ENCODE results near the gene TBC1D8.
A peak's percentile ranks its signal among the peaks of the same experiment; 100 is the strongest.

The TBC1D8 gene

DNA sequence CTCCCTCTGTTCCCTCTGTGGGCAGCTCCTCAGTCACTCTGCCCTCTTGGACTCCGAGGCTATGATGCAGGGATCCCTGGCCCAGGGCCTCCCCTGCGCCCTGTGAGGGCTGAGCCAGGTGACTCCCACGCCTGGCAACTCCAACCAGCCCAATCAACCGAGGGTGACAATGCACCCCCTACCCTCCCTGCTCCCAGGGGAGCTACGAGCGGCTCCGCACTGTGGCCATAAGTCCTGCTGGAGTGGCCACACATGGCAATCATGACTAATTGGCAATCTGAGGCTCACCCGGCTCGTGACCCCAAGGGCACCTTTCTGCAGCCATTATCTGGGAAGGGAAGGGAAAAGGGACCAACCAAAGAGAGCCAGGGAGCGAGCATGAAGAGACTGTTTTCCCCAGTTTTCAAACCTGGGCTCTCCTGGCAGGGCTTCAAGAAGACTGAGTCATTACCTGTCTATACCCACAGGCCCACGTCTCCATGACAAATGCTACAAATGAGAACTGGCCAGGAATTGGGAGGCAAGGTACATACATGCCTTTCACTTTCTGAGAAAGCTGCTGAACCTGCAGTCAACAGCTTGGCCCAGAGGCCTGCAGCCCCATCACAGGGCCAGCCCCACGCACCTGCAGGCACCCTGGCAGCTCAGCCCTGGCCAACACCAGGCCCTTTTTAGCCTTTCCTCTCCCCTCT lies 104.0 kb downstream of the TBC1D8 start:
- no peak overlapping the region for H3K27ac ChIP-seq
- TF ChIP-seq, protein P1, sequence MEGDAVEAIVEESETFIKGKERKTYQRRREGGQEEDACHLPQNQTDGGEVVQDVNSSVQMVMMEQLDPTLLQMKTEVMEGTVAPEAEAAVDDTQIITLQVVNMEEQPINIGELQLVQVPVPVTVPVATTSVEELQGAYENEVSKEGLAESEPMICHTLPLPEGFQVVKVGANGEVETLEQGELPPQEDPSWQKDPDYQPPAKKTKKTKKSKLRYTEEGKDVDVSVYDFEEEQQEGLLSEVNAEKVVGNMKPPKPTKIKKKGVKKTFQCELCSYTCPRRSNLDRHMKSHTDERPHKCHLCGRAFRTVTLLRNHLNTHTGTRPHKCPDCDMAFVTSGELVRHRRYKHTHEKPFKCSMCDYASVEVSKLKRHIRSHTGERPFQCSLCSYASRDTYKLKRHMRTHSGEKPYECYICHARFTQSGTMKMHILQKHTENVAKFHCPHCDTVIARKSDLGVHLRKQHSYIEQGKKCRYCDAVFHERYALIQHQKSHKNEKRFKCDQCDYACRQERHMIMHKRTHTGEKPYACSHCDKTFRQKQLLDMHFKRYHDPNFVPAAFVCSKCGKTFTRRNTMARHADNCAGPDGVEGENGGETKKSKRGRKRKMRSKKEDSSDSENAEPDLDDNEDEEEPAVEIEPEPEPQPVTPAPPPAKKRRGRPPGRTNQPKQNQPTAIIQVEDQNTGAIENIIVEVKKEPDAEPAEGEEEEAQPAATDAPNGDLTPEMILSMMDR (conservative IDR thresholded peaks at IDR 0.05), result no peak
- TF ChIP-seq ZFX (IDR thresholded peaks at IDR 0.05), result no peak

DNA sequence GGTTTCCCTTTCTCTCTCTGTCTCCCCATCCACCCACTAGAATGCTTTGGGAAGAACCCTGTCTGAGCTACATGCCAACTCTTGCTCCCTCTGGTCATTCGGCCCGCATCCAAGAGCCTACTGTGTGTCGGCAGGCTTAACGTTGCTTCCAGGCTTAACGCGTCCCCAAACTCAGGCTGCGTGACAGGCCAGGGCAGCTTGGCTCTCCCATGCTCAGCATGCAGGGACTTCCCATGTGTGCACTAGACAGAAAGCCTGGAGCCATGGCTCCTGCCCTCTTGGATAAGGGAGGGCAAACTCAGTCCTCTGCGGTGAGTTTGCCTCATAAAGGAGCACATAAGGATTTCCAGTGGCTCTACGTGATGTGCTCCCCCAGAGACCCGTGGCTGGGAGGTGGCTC lies 105.9 kb downstream of the TBC1D8 start:
- no peak overlapping the region for H3K27ac ChIP-seq
- TF ChIP-seq ZFX (IDR thresholded peaks at IDR 0.05), result no peak
- TF ChIP-seq, protein P1 (conservative IDR thresholded peaks at IDR 0.05), result no peak

DNA sequence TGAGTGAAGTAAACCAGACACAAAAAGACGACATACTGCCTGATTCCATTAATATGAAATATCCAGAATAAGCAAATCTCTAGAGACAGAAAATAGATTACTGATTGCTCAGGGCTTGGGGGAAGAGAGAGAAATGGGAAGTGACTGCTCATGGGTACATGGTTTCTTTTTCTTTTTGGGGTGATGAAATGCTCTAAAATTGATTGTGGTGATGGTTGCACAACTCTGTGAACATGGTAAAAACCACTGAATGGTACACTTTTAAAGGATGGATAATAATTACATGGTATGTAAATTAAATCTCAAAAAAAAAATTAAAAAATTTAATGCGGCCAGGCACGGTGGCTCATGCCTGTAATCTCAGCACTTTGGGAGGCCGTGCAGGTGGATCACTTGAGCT lies 109.8 kb downstream of the TBC1D8 start:
- TF ChIP-seq, protein P1 (conservative IDR thresholded peaks at IDR 0.05), result no peak
- TF ChIP-seq ZFX (IDR thresholded peaks at IDR 0.05), result no peak
- H3K27ac ChIP-seq, result no peak overlapping the region

DNA sequence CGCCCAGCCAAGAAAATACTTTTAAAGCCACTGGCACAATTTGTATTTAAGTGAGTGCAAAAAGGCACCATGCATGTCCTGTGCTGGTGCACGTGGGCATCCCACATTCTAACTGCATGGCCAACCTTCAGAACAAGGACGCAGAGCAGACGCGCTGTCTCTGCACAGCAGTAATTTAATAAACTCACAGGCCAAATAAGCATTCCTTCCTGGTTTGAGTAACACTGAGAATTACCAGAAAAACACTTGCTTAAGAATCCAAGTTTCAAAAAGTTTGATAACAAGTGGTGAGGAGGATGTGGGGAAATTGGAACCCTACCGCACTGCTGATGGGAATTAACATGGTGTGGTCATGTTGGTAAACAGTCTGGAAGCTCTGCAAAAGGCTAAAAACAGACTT lies 110.4 kb downstream of the TBC1D8 start:
- TF ChIP-seq, protein P1 (conservative IDR thresholded peaks at IDR 0.05), result no peak
- TF ChIP-seq ZFX (IDR thresholded peaks at IDR 0.05), result no peak
- H3K27ac ChIP-seq, result no peak overlapping the region

DNA sequence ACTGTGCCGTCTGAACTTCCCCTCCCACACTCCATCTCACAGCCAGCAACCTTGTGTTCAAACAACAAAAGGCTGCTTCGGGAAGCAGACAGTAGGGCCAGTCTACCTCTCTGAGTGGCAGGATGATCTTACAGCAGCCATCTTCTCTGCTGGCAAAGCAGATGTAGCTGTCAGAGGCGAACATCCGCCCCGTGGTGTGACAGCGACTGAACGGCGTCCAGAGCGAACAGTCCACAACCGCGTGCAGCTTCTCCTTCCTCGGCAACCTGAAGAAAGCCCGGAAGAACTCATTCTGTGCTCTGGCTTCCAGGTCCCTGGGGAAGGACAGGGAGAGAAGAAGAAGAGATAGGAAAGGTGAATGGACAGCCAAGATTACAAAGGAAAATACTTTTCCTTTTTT lies 111.1 kb downstream of the TBC1D8 start:
- no peak for TF ChIP-seq ZFX (IDR thresholded peaks at IDR 0.05)
- TF ChIP-seq, protein P1 (conservative IDR thresholded peaks at IDR 0.05), result no peak
- H3K27ac ChIP-seq, result no peak overlapping the region

DNA sequence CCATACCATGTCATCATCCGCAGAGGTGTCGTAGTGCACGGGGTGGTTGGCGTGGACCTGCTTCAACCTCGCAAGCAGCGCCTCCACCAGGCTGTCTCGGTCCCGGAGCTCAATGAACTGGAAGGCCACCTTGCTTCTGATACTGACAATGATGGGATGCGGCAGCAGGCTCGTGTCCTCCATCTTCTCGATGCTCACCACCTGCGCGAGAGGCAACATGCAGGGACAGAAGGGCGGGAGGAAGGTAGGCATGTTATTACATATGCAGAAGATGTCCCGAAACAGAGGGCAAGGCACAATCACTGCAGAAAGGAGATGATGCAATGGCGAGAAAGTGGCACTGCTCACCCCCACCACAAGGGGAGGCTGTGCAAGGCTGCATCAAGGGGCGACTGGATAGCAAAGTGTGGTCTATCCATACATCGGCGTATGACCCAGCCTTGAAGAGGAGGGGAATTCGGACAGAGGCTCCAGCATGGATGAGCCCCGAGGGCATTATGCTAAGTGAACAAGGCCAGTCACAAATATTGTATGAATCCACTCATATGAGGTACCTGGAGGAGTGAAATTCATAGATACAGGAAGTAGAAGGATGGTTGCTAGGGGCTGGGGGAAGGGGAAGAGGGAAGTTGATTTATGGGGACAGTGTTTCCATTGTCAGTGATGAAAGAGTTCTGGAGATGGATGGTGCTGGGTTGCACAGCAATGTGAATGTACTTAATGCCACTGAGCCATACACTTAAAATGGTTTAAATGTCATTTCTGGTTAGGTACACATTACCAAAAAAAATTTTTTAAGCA lies 112.5 kb downstream of the TBC1D8 start:
- TF ChIP-seq, protein P1 (conservative IDR thresholded peaks at IDR 0.05), result peak; percentile 65
- TF ChIP-seq ZFX (IDR thresholded peaks at IDR 0.05), result no peak
- no peak overlapping the region for H3K27ac ChIP-seq

DNA sequence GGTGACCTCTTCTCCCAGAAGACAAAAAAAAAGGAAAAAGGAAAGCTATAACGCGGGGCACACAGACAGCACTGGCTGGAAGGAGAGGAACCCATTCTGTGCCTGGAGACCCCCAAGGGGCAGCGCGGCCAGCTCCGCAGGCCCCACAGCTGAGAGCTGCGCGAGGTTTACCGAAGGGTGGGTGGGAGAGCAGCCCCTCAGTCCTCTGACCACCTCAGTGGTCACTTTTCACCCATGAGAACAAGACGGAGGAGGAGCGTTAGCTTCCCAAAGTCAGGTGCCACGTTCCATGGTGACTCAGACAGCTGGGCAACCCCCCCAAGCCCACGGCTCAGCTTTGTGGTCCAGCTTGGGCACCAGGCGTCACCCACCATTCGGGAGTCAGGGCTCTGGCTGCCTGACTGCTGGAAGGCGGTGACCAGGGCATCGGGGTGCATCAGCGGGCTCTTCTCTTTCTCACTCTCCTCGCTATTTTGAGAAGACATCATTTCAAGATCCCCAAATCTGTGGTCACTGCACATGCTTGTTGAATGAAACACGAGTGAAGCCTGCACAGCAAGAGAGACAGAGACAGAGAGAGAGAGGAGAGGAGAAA lies 113.9 kb downstream of the TBC1D8 start:
- H3K27ac ChIP-seq, result no peak overlapping the region
- TF ChIP-seq, protein P1 (conservative IDR thresholded peaks at IDR 0.05), result no peak
- TF ChIP-seq ZFX (IDR thresholded peaks at IDR 0.05), result no peak
